ENCODE measurements around the gene MAPKAP1. TPM values are rescaled to one million over a fixed set of nuclear protein-coding genes. Genes with fewer than 3 reads are reported as not detected.

Gene MAPKAP1
- total RNA-seq, 1 donor from 2014 or later, result 122 TPM

- DNase-seq (no peak), ATAC-seq (ENCODE audit: poor library complexity) (no peak)
- intact Hi-C loops (cut with DNase I), result no loop called here
Measured at GRCh38 chr9:125683486-125683885, 23.5 kb downstream of the MAPKAP1 start.

GRCh38 chr9:125682340-125682739, 24.7 kb downstream of the MAPKAP1 start:
- intact Hi-C loops (cut with DNase I), result no loop called here
- DNase-seq (no peak), ATAC-seq (ENCODE audit: poor library complexity) (no peak)

GRCh38 chr9:125681657-125682056, 25.4 kb downstream of the MAPKAP1 start:
- no peak for ATAC-seq (ENCODE audit: poor library complexity)
- intact Hi-C loops (cut with DNase I), result no loop called here
- DNase-seq, result no peak

GRCh38 chr9:125681086-125681622, 25.9 kb downstream of the MAPKAP1 start:
- DNase-seq (no peak), ATAC-seq (ENCODE audit: poor library complexity) (no peak)
- intact Hi-C loops (cut with DNase I), result no loop called here

GRCh38 chr9:125680445-125680844, 26.6 kb downstream of the MAPKAP1 start:
- intact Hi-C loops (cut with DNase I), result no loop called here
- DNase-seq, result no peak
- ATAC-seq (ENCODE audit: poor library complexity), result no peak

- ATAC-seq (ENCODE audit: poor library complexity), result no peak
Measured at GRCh38 chr9:125679597-125680189, 27.3 kb downstream of the MAPKAP1 start.

GRCh38 chr9:125674981-125675973, 31.7 kb downstream of the MAPKAP1 start:
- intact Hi-C loops (cut with DNase I), result no loop called here
- peak; percentile 74 for ATAC-seq (ENCODE audit: poor library complexity)
- DNase-seq, result no peak

More at GRCh38 chr9:125679597-125680189, 27.3 kb downstream of the MAPKAP1 start:
- DNase-seq, result no peak
- intact Hi-C loops (cut with DNase I), result no loop called here

GRCh38 chr9:125672876-125673275, 34.1 kb downstream of the MAPKAP1 start:
- intact Hi-C loops (cut with DNase I), result no loop called here

GRCh38 chr9:125663127-125663526, 43.9 kb downstream of the MAPKAP1 start:
- ATAC-seq (ENCODE audit: poor library complexity) (no peak), DNase-seq (no peak)
- intact Hi-C loops (cut with DNase I), result no loop called here

More at GRCh38 chr9:125672876-125673275, 34.1 kb downstream of the MAPKAP1 start:
- ATAC-seq (ENCODE audit: poor library complexity), result no peak
- no peak for DNase-seq

- ATAC-seq (ENCODE audit: poor library complexity) (no peak), DNase-seq (no peak)
- intact Hi-C loops (cut with DNase I), result no loop called here
Measured at GRCh38 chr9:125660557-125660956, 46.5 kb downstream of the MAPKAP1 start.

- intact Hi-C loops (cut with DNase I), result no loop called here
- DNase-seq (no peak), ATAC-seq (ENCODE audit: poor library complexity) (no peak)
Measured at GRCh38 chr9:125659954-125660353, 47.1 kb downstream of the MAPKAP1 start.

GRCh38 chr9:125659201-125659840, 47.7 kb downstream of the MAPKAP1 start:
- DNase-seq, result no peak
- intact Hi-C loops (cut with DNase I), result no loop called here
- no peak for ATAC-seq (ENCODE audit: poor library complexity)

- intact Hi-C loops (cut with DNase I), result no loop called here
- ATAC-seq (ENCODE audit: poor library complexity) (no peak), DNase-seq (no peak)
Measured at GRCh38 chr9:125656560-125656959, 50.4 kb downstream of the MAPKAP1 start.

- DNase-seq (no peak), ATAC-seq (ENCODE audit: poor library complexity) (no peak)
- intact Hi-C loops (cut with DNase I), result no loop called here
Measured at GRCh38 chr9:125655691-125656410, 51.2 kb downstream of the MAPKAP1 start.

GRCh38 chr9:125655066-125655633, 51.9 kb downstream of the MAPKAP1 start:
- DNase-seq (no peak), ATAC-seq (ENCODE audit: poor library complexity) (no peak)
- intact Hi-C loops (cut with DNase I), result no loop called here

GRCh38 chr9:125654121-125654520, 52.9 kb downstream of the MAPKAP1 start:
- intact Hi-C loops (cut with DNase I), result no loop called here
- ATAC-seq (ENCODE audit: poor library complexity), result no peak

GRCh38 chr9:125653325-125653724, 53.7 kb downstream of the MAPKAP1 start:
- ATAC-seq (ENCODE audit: poor library complexity), result no peak
- DNase-seq, result no peak
- intact Hi-C loops (cut with DNase I), result no loop called here

More at GRCh38 chr9:125654121-125654520, 52.9 kb downstream of the MAPKAP1 start:
- DNase-seq, result no peak

- ATAC-seq (ENCODE audit: poor library complexity), result no peak
- intact Hi-C loops (cut with DNase I), result no loop called here
Measured at GRCh38 chr9:125652759-125653158, 54.2 kb downstream of the MAPKAP1 start.

More at GRCh38 chr9:125652759-125653158, 54.2 kb downstream of the MAPKAP1 start:
- no peak for DNase-seq
